GM19239 (cell line): ENCODE measurements around the gene WDSUB1.

Experiments
- DNase-seq: peaks from one replicate; pipeline ENCODE4 v3.0.0; 2011; ENCODE audit warnings: low spot score; ENCODE audit not compliant: insufficient read length
- FAIRE-seq: peaks from 2 replicates; lab custom pipeline; 2011; peaks lifted over from hg19 to GRCh38; lab: Jason Lieb, UNC

The WDSUB1 gene

GRCh38 chr2:159201360-159202063 lies 85.0 kb downstream of the WDSUB1 start:
- DNase-seq = peak; percentile 55
- FAIRE-seq = peak; percentile 55

- FAIRE-seq (no peak), DNase-seq (no peak)
Observed at GRCh38 chr2:159200498-159200897, 86.0 kb downstream of the WDSUB1 start.

DNA sequence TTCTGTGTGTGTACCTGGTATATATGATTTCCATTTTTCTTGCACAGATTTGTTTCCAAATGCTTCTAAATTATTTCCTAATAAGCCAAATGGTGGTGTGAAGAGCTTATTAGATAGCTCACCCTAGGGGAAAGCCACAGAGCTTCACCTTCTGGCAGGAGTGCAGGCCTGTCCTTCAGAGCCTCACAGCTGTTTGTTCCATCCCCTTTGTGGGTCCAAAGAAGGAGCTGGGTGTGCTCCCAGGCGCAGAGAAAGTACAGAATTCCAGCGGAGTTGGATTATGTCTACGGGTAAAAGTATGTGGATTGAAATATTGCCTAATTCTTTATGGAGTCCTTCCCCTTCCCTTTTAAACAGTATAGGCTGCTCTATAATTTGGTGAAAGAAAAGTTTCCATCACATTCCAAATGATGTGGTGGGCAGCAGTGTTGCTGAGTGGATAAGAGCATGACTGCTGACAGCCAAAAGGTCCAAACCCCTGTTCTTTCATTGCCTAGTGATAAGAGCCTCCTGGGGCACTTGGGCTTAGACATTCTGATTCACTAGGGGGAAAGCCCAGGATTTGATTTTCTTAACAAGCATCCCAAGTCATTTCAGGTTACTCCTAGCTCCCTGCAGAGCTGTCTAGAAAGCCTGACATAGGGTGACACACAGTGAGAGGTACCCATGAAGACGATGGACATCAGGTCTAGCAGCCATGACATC lies 86.6 kb downstream of the WDSUB1 start:
- FAIRE-seq = no peak
- no peak for DNase-seq

DNA sequence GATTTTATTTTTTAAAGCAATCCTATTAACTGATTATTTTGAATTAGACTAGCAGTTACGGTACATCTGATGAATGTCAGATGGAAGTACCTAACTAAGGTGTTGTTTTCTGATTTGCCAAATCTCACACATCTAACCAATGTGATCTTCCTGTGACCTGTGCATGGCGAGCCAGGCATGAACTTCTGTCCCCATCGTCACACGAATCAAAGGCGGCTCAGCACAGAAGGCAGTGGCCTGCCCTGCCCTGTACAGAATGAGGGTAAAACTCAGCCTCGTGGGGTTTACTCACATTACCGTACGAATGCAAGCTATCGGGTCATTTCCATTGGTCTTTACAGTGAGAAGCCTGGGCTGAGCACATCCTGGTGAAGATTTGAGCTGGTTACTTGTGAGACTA lies 87.3 kb downstream of the WDSUB1 start:
- DNase-seq (no peak), FAIRE-seq (no peak)

- DNase-seq (no peak), FAIRE-seq (no peak)
Observed at GRCh38 chr2:159196393-159196925, 90.0 kb downstream of the WDSUB1 start.

GRCh38 chr2:159195697-159196096 lies 90.8 kb downstream of the WDSUB1 start:
- DNase-seq (no peak), FAIRE-seq (no peak)

- no peak for FAIRE-seq
Observed at GRCh38 chr2:159194241-159194640, 92.3 kb downstream of the WDSUB1 start.

GRCh38 chr2:159193791-159194190 lies 92.7 kb downstream of the WDSUB1 start:
- FAIRE-seq = no peak
- DNase-seq = no peak

More at GRCh38 chr2:159194241-159194640, 92.3 kb downstream of the WDSUB1 start:
- no peak for DNase-seq

GRCh38 chr2:159192371-159192918 lies 94.1 kb downstream of the WDSUB1 start:
- DNase-seq (no peak), FAIRE-seq (no peak)

DNA sequence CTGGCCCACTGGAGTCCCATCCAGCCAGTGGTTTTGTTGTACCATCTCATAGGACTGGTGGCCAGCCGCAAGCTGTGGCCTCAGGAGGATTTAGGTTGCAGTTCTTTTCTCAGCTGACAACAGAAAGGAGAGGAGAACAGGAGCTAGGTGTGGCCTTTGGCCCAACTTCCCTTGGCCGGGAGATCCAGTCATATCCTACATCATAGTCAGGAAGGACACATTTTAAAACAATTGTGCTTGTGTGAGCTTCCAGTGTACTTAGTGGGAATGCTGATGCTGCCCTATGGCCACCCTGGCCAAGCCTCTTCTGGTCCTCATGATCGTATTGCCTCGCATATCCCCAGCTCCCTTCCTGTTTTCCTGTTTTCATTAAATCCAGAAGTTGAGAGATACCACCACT lies 98.1 kb downstream of the WDSUB1 start:
- no peak for FAIRE-seq

DNA sequence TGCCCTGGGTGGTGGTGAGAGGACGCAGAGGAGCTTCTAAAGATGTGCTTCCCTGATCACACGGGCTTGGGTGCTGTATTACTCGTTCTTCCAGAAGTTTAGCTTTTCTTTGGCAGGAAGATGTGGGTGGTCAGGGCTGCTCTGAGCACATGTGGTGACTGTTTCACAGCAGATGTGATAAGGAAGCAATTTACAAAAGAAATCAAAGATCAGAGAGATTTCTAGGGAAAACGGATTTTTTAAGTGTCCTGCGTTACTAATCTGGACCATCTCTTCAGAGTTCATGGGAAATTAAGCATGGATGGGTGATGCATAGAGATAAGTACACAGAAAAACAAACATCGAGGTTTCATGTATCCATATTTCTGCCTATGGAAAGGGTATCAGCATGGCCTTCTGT lies 99.4 kb downstream of the WDSUB1 start:
- FAIRE-seq (no peak), DNase-seq (no peak)

More for the DNA sequence above, 98.1 kb downstream of the WDSUB1 start:
- no peak for DNase-seq

- FAIRE-seq (no peak), DNase-seq (no peak)
Observed at GRCh38 chr2:159186462-159186861, 100.0 kb downstream of the WDSUB1 start.
